ENCODE results near the gene ANKRD17. TPM values are rescaled to one million over a fixed set of nuclear protein-coding genes. Genes with fewer than 3 reads are reported as not detected.
"Not testable (repeated sequence)": the region's sequence is repeated elsewhere in the genome, so short reads cannot be mapped to it uniquely, and the experiment has no call there.

ANKRD17 gene
- total and polyA plus RNA-seq, 9 donors = 13.2 to 59.7 (median 49.3) TPM

- H3K36me3 ChIP-seq = no peaks in the 10 kb centered on the region
- DNase-seq = no peak
- no peaks in the 10 kb centered on the region for H3K9me3 ChIP-seq
- no peaks in the 10 kb centered on the region for H3K27me3 ChIP-seq
- 95 to 96% (median 95%) methylated on average over 25 of the region's 25 CpGs for WGBS, 3 donors
- H3K4me3 ChIP-seq = no peak overlapping the region
- intact Hi-C loops (cut with DNase I) = no loop called here
- no peak overlapping the region for H3K27ac ChIP-seq
- no peak for TF ChIP-seq EP300 (IDR thresholded peaks at IDR 0.05)
- TF ChIP-seq CTCF (IDR thresholded peaks at IDR 0.05) = no peak
- TF ChIP-seq POLR2A (IDR thresholded peaks at IDR 0.05) = no peak
- no peaks in the 10 kb centered on the region for H3K4me1 ChIP-seq (ENCODE audit: insufficient read depth)
These were observed 41.1 kb upstream of the ANKRD17 start for GRCh38 chr4:73299548-73300280.

GRCh38 chr4:73292661-73293060 is 34.1 kb upstream of the ANKRD17 start:
- peaks cover 0 to 11% of the 10 kb centered on the region in 2 donors for H3K9me3 ChIP-seq
- not testable (repeated sequence) for H3K27me3 ChIP-seq

GRCh38 chr4:73281982-73282381 is 23.4 kb upstream of the ANKRD17 start:
- no peaks in the 10 kb centered on the region for H3K27me3 ChIP-seq
- WGBS, 3 donors = 92 to 95% (median 93%) methylated on average over 5 of the region's 5 CpGs

More at GRCh38 chr4:73292661-73293060, 34.1 kb upstream of the ANKRD17 start:
- H3K4me1 ChIP-seq (ENCODE audit: insufficient read depth); H3K36me3 ChIP-seq; H3K27ac ChIP-seq; DNase-seq; intact Hi-C loops (cut with DNase I); H3K4me3 ChIP-seq: not testable (repeated sequence)
- WGBS, 3 donors = 83 to 86% (median 85%) methylated on average over 9 of the region's 9 CpGs

GRCh38 chr4:73281396-73281795 is 22.8 kb upstream of the ANKRD17 start:
- no peaks in the 10 kb centered on the region for H3K27me3 ChIP-seq
- H3K4me3 ChIP-seq = no peak overlapping the region
- no peak for DNase-seq
- H3K4me1 ChIP-seq (ENCODE audit: insufficient read depth) = no peaks in the 10 kb centered on the region
- TF ChIP-seq EP300 (IDR thresholded peaks at IDR 0.05) (no peak), CTCF (IDR thresholded peaks at IDR 0.05) (no peak), POLR2A (IDR thresholded peaks at IDR 0.05) (no peak)
- peaks cover 0 to 3% of the 10 kb centered on the region in 2 donors for H3K9me3 ChIP-seq
- H3K36me3 ChIP-seq = no peaks in the 10 kb centered on the region
- intact Hi-C loops (cut with DNase I) = no loop called here
- no peak overlapping the region for H3K27ac ChIP-seq
- 87 to 96% (median 96%) methylated on average over 2 of the region's 2 CpGs for WGBS, 3 donors

More at GRCh38 chr4:73281982-73282381, 23.4 kb upstream of the ANKRD17 start:
- H3K4me1 ChIP-seq (ENCODE audit: insufficient read depth) = no peaks in the 10 kb centered on the region
- TF ChIP-seq POLR2A (IDR thresholded peaks at IDR 0.05) = no peak
- TF ChIP-seq CTCF (IDR thresholded peaks at IDR 0.05) = no peak
- TF ChIP-seq EP300 (IDR thresholded peaks at IDR 0.05) = no peak
- peaks cover 0 to 3% of the 10 kb centered on the region in 2 donors for H3K9me3 ChIP-seq
- intact Hi-C loops (cut with DNase I) = no loop called here
- H3K4me3 ChIP-seq = no peak overlapping the region
- no peaks in the 10 kb centered on the region for H3K36me3 ChIP-seq
- H3K27ac ChIP-seq = no peak overlapping the region
- no peak for DNase-seq

- H3K36me3 ChIP-seq = no peaks in the 10 kb centered on the region
- no peaks in the 10 kb centered on the region for H3K27me3 ChIP-seq
- no peak for DNase-seq
- peaks cover 0 to 3% of the 10 kb centered on the region in 2 donors for H3K9me3 ChIP-seq
- no peak overlapping the region for H3K4me3 ChIP-seq
- 89 to 100% (median 97%) methylated on average over 1 of the region's 1 CpG for WGBS, 3 donors
- no peaks in the 10 kb centered on the region for H3K4me1 ChIP-seq (ENCODE audit: insufficient read depth)
- H3K27ac ChIP-seq = no peak overlapping the region
- intact Hi-C loops (cut with DNase I) = no loop called here
- TF ChIP-seq POLR2A (IDR thresholded peaks at IDR 0.05) (no peak), CTCF (IDR thresholded peaks at IDR 0.05) (no peak), EP300 (IDR thresholded peaks at IDR 0.05) (no peak)
These were observed 18.6 kb upstream of the ANKRD17 start for GRCh38 chr4:73277201-73277600.
